Naive thymus-derived CD8-positive, alpha-beta T cell (primary cell): Measurements from ENCODE around the gene INTS1. TPM values are rescaled to one million over a fixed set of nuclear protein-coding genes. Genes with fewer than 3 reads are reported as not detected.

Source experiments
- ATAC-seq, 2 donors: fragments of 150-1000 bp; cut with Tn5 transposase in 1 of 2; sonication (Bioruptor Pico), chemical (Tn5 transposase) in 1 of 2; 1 replicate in 1 of 2; 2 replicates in 1 of 2; pipeline ENCODE4 v1.10.0; 2021; ENCODE audit warnings: mild to moderate bottlenecking in 2 of 2, moderate library complexity in 2 of 2
- POLR2A ChIA-PET: fragments of 350-600 bp; sonication (Branson Sonifier 250); formaldehyde crosslinking; loops from one replicate; lab custom pipeline; 2021; ENCODE audit warnings: antibody characterized with exemption; lab: Charles Lee
- DNase-seq, 10 donors: peaks; one replicate each; pipeline versions ENCODE4 v3.0.0 to v3.0.0-alpha.2; 2020 to 2022
- H3K27ac Mint-ChIP-seq, 10 donors: one replicate each; pipeline ENCODE4 v1.8.0; 2020 to 2022; ENCODE audit warnings: mild to moderate bottlenecking in 10 of 10, mixed read lengths in 10 of 10, moderate library complexity in 4 of 10, inconsistent platforms in 1 of 10
- H3K27me3 Mint-ChIP-seq, 5 donors: one replicate each; pipeline ENCODE4 v1.8.0; 2021 to 2022; ENCODE audit warnings: mixed read lengths in 5 of 5
- H3K36me3 Mint-ChIP-seq, 3 donors: one replicate each; pipeline ENCODE4 v1.8.0; 2020 to 2022; ENCODE audit warnings: mixed read lengths in 3 of 3, mild to moderate bottlenecking in 2 of 3, inconsistent platforms in 1 of 3
- H3K4me1 Mint-ChIP-seq, 4 donors: one replicate each; pipeline ENCODE4 v1.8.0; 2021 to 2022; ENCODE audit warnings: mixed read lengths in 4 of 4
- H3K4me3 Mint-ChIP-seq, 10 donors: one replicate each; pipeline ENCODE4 v1.8.0; 2020 to 2022; ENCODE audit warnings: mild to moderate bottlenecking in 10 of 10, mixed read lengths in 10 of 10, moderate library complexity in 6 of 10, inconsistent platforms in 1 of 10
- H3K9me3 Mint-ChIP-seq, 9 donors: one replicate each; pipeline ENCODE4 v1.8.0; 2020 to 2022; ENCODE audit warnings: mixed read lengths in 9 of 9, mild to moderate bottlenecking in 3 of 9, inconsistent platforms in 1 of 9, moderate library complexity in 1 of 9
- polyA plus RNA-seq, 3 donors: library from polyadenylated mRNA; unstranded; fragments of 300-500 nt; fragmentation: Illumina TruSeq; gene quantifications; one replicate each; pipeline ENCODE4 v1.2.3, GENCODE V29; 2021
- total RNA-seq, 8 experiments: library from RNA in 2 of 8; stranded (reverse) in 2 of 8; gene quantifications; one replicate each; pipeline ENCODE4 v1.2.3 and lab custom pipeline; 2021 to 2026

INTS1 gene
- total and polyA plus RNA-seq, 5 experiments from 2014 or later, result 9.1 to 136 (median 24.6) TPM

DNA sequence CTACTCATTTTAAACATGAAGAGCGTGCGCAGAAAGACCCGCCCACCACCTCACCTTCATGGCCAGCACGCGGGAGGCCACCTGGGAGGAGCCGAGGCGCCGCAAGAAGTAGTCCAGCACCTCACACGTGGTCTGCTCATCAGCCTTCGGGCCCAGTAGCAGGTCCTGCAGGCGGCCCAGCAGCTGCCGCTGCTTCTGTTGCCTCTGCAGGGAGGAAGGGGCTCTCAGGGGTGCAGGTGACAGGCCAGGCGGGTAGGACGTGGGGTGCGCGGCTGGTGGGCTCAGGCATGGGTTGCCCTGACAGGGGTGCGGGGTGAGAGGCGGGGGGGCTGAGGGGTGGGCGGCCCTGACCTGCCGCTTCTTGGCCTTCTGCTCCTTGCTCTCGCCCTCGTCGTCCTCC, 17.6 kb downstream of the INTS1 start:
- Mint-ChIP-seq H3K9me3 (no peaks in the 10 kb centered on the region), H3K27me3 (no peaks in the 10 kb centered on the region), H3K4me3 (no peak overlapping the region), H3K4me1 (peaks cover 0 to 12% (median 0%) of the 10 kb centered on the region in 4 donors), H3K27ac (no peak overlapping the region), H3K36me3 (peaks cover 0 to 57% (median 13%) of the 10 kb centered on the region in 3 donors)
- ATAC-seq, result no peak
- no peak for DNase-seq
- POLR2A ChIA-PET, result no interaction called here

DNA sequence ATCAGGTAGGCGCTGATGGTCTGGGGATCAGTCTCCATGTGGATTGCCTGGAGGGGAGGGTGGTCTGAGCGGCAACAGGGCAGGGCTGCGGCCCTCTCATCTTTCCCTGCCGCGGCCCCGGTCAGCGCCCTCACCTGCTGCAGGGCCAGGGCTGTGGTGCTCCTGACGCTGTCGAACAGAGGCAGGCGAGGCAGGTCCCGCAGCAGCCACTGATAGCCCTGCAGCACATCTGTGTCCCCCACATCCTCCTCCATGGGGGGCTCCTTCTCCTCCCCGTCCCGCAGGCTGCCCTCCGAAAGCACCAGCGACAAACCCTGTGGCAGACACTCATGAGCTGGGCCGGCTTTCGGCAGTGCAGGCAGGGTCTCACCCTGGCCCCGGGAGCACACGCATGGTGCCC, 19.0 kb downstream of the INTS1 start:
- H3K36me3 Mint-ChIP-seq, result peaks cover 0 to 46% (median 13%) of the 10 kb centered on the region in 3 donors

DNA sequence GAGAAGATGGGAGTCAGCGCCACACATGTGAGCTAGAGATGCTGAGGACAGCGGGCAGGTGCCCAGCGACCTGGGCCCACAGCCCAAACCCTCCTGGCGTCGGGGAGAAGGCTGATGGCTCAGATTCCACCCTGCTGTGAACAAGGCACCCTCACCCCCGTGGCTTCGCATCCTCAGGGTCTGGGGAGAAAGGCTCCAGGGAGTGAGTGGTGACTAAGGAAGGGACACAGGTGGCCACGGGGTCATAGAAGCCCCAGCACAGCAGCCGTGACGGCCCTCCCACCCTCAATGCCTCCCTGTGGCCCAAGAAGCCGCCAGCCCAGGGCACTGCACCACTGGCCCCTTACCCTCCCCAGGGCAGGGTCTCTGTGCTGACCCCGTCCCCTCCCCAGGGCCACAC, 19.6 kb downstream of the INTS1 start:
- DNase-seq (no peak), ATAC-seq (no peak)
- Mint-ChIP-seq H3K36me3 (peaks cover 0 to 41% (median 10%) of the 10 kb centered on the region in 3 donors), H3K4me1 (peaks cover 0 to 6% (median 0%) of the 10 kb centered on the region in 4 donors), H3K4me3 (no peak overlapping the region), H3K27ac (no peak overlapping the region), H3K27me3 (no peaks in the 10 kb centered on the region), H3K9me3 (no peaks in the 10 kb centered on the region)
- POLR2A ChIA-PET, result no interaction called here

More for the DNA sequence above, 19.0 kb downstream of the INTS1 start:
- no peak overlapping the region for H3K4me3 Mint-ChIP-seq
- H3K9me3 Mint-ChIP-seq, result no peaks in the 10 kb centered on the region
- POLR2A ChIA-PET, result interaction anchor here (0.6 kb wide), 1 partner anchor 14 kb away, joined by 3 read pairs; no protein-coding TSS in a partner anchor
- H3K27ac Mint-ChIP-seq, result no peak overlapping the region
- ATAC-seq (no peak), DNase-seq (no peak)
- H3K4me1 Mint-ChIP-seq, result peaks cover 0 to 6% (median 0%) of the 10 kb centered on the region in 4 donors
- no peaks in the 10 kb centered on the region for H3K27me3 Mint-ChIP-seq

DNA sequence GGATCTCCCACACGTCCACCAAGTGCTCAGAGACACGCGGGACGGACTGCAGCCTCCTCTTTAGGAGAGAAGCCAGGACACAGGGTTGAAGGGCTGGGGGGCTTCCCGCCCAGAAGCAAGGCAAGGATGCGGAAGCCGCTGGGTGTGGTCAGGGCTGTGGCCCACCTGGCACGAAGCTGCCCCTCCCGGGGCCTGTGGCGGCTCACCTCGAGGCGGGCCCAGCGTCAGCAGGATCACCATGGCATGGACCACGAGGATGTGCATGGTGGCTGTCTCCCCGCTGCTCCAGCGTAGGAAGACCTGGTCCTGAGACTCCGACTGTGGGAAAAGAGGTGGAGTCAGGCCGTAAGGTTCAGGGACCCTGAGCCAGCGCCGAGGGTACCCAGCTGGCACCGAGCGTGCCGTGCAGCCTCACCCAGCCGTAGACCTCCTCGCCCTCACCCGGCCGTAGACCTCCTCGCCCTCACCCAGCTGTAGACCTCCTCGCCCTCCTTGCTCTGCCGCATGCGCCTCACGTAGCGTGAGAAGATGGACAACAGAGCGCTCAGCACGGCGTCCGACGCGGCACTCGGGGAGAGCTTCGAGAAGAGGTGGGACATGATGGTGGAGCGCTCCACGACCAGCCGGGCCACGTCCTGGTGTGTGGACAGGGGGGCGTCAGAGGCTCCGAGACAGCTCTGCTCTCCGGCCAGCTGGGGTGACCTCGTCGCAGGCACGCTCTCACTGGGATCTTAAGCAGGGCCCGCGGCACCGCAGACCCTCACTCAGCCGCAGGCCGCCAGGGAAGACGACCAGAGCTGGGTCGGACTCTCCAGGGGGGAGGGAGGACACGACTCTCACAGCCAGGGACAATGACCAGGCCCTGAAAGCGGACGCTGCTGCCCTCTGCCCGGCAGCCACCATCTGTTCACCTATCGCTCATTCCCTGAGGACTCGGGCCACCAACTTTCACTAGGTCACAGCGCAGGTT, 20.4 kb downstream of the INTS1 start:
- no peak overlapping the region for H3K4me3 Mint-ChIP-seq
- peaks cover 0 to 6% (median 0%) of the 10 kb centered on the region in 4 donors for H3K4me1 Mint-ChIP-seq

DNA sequence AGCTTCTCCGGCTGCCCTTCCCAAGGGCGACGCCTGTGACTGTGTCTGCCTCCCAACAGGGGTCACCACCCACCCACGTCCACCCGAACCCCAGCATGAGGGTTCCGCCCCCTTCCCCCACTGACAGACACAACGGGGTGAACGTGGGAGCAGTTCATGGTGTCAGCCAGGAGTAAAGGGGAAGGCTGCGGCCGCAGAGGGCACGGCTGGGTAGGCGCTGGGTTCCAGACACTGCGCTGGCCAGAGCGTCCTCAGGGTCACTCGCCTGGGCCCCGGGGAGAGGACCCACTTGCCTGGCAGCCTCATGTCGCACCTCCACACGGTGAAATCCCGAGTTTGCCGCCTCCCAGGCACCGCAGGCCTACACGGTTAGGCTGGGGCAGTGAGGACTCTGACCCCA, 21.1 kb downstream of the INTS1 start:
- Mint-ChIP-seq H3K4me3 (no peak overlapping the region), H3K9me3 (no peaks in the 10 kb centered on the region), H3K27me3 (no peaks in the 10 kb centered on the region), H3K36me3 (peaks cover 0 to 26% (median 7%) of the 10 kb centered on the region in 3 donors), H3K27ac (no peak overlapping the region), H3K4me1 (peaks cover 0 to 2% (median 0%) of the 10 kb centered on the region in 4 donors)
- POLR2A ChIA-PET, result no interaction called here
- no peak for ATAC-seq
- DNase-seq, result no peak

More for the DNA sequence above, 20.4 kb downstream of the INTS1 start:
- no peak for ATAC-seq
- H3K27ac Mint-ChIP-seq, result no peak overlapping the region
- POLR2A ChIA-PET, result no interaction called here
- no peaks in the 10 kb centered on the region for H3K9me3 Mint-ChIP-seq
- peaks cover 0 to 33% (median 10%) of the 10 kb centered on the region in 3 donors for H3K36me3 Mint-ChIP-seq
- H3K27me3 Mint-ChIP-seq, result no peaks in the 10 kb centered on the region
- DNase-seq, result no peak

DNA sequence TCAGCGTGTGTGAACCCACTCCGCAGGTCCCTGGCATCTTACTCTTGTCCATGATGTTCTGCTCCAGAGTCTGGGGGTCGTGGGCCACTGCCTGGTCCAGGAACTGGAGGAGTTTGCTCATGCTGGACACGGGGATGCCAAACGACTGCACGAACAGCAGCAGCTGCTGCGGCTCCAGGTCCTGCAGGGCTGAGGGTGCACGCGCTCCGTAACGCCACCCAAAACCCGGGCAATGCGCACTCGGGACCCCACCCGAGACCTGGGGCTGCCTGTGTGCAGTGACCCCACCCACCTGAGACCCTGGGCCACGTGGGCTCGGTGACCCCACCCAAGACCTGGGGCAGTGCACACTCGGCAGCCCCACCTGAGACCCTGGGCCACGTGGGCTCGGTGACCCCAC, 22.9 kb downstream of the INTS1 start:
- no peak overlapping the region for H3K4me3 Mint-ChIP-seq
- ATAC-seq (no peak), DNase-seq (no peak)
- POLR2A ChIA-PET, result no interaction called here
- H3K4me1 Mint-ChIP-seq, result peaks cover 0 to 2% (median 0%) of the 10 kb centered on the region in 4 donors
- H3K27me3 Mint-ChIP-seq, result no peaks in the 10 kb centered on the region
- no peak overlapping the region for H3K27ac Mint-ChIP-seq
- H3K9me3 Mint-ChIP-seq, result no peaks in the 10 kb centered on the region
- H3K36me3 Mint-ChIP-seq, result peaks cover 0 to 24% (median 5%) of the 10 kb centered on the region in 3 donors

DNA sequence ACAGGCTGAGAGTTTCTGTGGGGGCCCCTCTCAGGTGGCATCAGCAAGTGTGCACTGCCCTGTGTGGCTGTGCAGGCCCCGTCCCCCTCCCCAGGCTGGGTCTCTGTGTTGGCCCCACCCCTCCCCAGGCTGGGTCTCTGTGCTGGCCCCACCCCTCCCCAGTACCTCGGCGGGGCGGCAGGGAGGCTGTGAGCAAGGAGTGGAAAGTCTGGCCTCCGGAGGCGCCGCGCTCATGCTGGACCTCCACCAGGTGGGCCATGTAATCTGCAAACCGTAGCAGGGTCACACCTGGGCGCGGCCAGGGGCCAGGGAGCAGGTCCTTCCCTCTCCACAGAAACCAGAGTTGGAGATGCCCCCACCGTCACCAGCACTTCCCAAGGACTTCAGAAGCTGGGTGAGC, 23.5 kb downstream of the INTS1 start:
- Mint-ChIP-seq H3K27me3 (no peaks in the 10 kb centered on the region), H3K4me3 (no peak overlapping the region), H3K9me3 (no peaks in the 10 kb centered on the region), H3K4me1 (peaks cover 0 to 2% (median 0%) of the 10 kb centered on the region in 4 donors), H3K27ac (no peak overlapping the region), H3K36me3 (peaks cover 0 to 19% (median 4%) of the 10 kb centered on the region in 3 donors)
- DNase-seq (no peak), ATAC-seq (no peak)
- POLR2A ChIA-PET, result no interaction called here

DNA sequence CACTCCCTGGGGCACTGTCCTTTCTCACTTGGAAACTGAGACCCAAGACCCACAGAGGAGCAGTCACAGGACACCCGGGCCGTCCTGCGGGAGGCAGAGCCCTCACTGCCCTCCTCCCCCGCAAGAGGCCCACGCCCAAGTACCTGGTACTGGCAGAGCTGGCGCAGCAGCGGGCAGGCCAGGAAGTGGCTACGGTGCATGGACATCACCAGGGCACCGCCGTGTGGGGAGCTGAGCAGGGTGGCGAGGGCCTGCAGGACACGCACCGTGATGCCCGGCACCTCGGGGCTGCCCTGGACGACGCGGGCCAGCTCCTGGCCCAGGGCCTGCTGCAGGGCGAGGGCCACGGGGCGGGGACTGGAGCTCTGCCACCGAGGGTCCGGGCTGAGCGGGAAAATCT, 24.9 kb downstream of the INTS1 start:
- DNase-seq (no peak), ATAC-seq (no peak)
- H3K27ac Mint-ChIP-seq, result no peak overlapping the region
- H3K36me3 Mint-ChIP-seq, result peaks cover 0 to 14% (median 0%) of the 10 kb centered on the region in 3 donors
- no peak overlapping the region for H3K4me3 Mint-ChIP-seq
- H3K27me3 Mint-ChIP-seq, result no peaks in the 10 kb centered on the region
- H3K4me1 Mint-ChIP-seq, result peaks cover 3 to 9% (median 6%) of the 10 kb centered on the region in 4 donors
- POLR2A ChIA-PET, result no interaction called here
- H3K9me3 Mint-ChIP-seq, result no peaks in the 10 kb centered on the region

DNA sequence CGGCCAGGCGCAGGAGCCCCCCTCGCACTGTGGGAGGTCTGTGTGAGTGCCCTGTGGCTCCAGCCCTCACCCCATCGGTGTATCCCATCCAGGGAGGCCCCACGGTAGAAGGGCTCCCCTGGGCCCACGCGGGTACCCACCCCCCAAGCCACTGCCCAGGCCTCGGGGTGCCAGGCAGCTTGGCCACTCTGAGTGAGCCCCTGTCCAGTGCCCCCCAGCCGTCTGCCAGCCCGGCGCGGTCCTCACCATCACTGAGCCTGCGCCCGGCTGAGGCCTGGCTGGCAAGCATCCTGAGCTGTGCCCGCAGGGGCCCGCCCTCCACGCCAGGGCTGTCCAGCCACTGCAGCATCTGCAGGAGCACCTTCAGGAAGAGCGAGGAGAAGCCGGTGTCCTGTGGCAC, 25.7 kb downstream of the INTS1 start:
- Mint-ChIP-seq H3K4me1 (peaks cover 3 to 13% (median 8%) of the 10 kb centered on the region in 4 donors), H3K27ac (no peak overlapping the region), H3K36me3 (peaks cover 0 to 11% (median 0%) of the 10 kb centered on the region in 3 donors), H3K27me3 (no peaks in the 10 kb centered on the region), H3K9me3 (no peaks in the 10 kb centered on the region), H3K4me3 (no peak overlapping the region)
- DNase-seq (no peak), ATAC-seq (no peak)
- POLR2A ChIA-PET, result interaction anchor here (0.6 kb wide), 1 partner anchor 1072 kb away, joined by 4 read pairs; no protein-coding TSS in a partner anchor

DNA sequence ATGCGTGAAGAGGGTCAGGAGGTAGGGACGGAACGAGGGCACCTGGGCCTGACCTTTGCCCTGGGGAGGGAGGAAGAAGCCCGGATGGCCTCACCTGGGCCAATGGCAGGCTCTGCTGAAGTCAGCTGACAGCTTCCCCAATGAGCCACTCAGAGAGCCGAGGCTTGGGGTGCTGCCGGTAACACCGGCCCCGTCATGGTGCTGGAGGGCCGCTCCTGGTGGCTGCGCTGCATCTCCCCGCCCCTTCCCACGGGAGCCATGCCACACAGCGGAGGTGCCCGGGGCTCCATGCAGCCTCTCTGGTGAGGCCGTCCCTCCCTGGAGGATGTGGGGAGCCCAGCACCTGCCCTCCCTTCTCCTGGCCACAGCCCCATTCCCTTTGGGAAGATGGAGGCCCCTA, 27.3 kb downstream of the INTS1 start:
- Mint-ChIP-seq H3K9me3 (no peaks in the 10 kb centered on the region), H3K27ac (no peak overlapping the region), H3K27me3 (no peaks in the 10 kb centered on the region), H3K4me3 (no peak overlapping the region), H3K36me3 (peaks cover 0 to 8% (median 0%) of the 10 kb centered on the region in 3 donors), H3K4me1 (peaks cover 3 to 14% (median 8%) of the 10 kb centered on the region in 4 donors)
- no peak for ATAC-seq
- no peak for DNase-seq
- POLR2A ChIA-PET, result no interaction called here

DNA sequence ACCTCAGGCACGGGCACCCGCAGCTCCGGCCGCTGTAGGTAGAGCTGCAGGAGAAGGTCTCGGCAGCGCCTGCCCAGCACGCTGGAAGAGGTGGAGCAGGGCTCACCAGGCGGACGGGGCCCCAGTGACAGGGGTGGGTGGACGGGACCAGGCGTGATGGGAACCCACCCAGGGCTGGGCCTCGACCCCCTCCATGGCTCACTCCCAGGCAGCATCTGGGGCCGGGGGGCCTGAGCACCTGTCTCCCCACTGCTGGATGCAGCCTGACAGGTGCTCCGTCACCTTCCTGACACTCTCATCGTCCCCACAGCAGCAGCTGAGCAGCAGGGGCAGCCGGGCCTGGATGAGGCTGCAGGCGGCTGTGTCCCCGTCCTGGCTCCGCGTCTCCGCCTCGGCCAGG, 28.2 kb downstream of the INTS1 start:
- DNase-seq (no peak), ATAC-seq (no peak)
- Mint-ChIP-seq H3K4me1 (peaks cover 3 to 14% (median 8%) of the 10 kb centered on the region in 4 donors), H3K27ac (no peak overlapping the region), H3K4me3 (no peak overlapping the region), H3K27me3 (no peaks in the 10 kb centered on the region), H3K36me3 (peaks cover 0 to 10% (median 0%) of the 10 kb centered on the region in 3 donors), H3K9me3 (no peaks in the 10 kb centered on the region)
- POLR2A ChIA-PET, result no interaction called here

DNA sequence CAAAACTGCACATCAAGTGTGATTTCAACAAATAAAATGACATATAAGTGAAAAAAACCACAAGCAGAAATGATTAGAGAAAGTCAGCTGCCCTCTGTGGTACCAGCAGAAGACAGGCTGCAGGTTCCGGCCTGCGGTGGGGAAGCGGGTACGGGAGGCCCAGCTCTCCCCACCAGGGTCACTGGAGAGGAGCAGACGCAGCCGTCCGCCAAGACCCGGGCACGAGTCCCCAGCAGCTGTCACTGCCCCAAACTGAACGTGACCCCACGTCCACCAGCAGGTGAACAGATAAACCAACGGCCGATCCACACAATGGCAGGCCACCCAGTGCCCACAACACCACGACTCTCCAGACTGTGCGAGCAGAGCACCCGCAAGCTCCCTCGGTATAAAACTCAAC, 28.8 kb downstream of the INTS1 start:
- POLR2A ChIA-PET, result interaction anchor here (0.7 kb wide), 1 partner anchor 25 kb away, joined by 3 read pairs; no protein-coding TSS in a partner anchor
- Mint-ChIP-seq H3K36me3 (peaks cover 0 to 10% (median 0%) of the 10 kb centered on the region in 3 donors), H3K4me3 (no peak overlapping the region), H3K27me3 (no peaks in the 10 kb centered on the region), H3K4me1 (peaks cover 3 to 14% (median 8%) of the 10 kb centered on the region in 4 donors), H3K9me3 (no peaks in the 10 kb centered on the region), H3K27ac (peak overlapping the region in 1 of 10 donors; percentile 55)
- ATAC-seq (no peak), DNase-seq (no peak)

DNA sequence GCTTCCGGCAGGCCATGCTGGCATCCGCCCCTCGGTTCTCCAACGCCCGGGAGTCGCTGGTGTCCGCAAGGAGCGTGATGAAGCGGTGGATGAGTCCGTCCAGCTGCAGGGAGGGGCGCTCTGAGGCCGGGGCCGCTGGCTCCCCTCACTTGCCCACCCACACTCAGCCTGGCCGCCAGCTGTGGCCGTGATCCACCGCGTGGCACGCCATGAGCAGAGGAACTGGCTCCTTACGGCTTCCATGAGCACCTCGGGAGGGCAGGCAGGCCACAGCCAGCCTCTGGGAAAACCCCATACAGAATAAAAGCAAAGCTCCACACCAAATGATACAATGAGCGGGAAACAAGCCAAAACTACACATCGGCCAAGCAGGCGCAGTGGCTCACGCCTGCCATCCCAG, 29.5 kb downstream of the INTS1 start:
- Mint-ChIP-seq H3K36me3 (peaks cover 0 to 10% (median 0%) of the 10 kb centered on the region in 3 donors), H3K4me3 (no peak overlapping the region), H3K27ac (peak overlapping the region in 1 of 10 donors; percentile 14), H3K9me3 (no peaks in the 10 kb centered on the region), H3K4me1 (peaks cover 3 to 14% (median 8%) of the 10 kb centered on the region in 4 donors), H3K27me3 (no peaks in the 10 kb centered on the region)
- POLR2A ChIA-PET, result interaction anchor here (0.6 to 0.8 kb wide), 3 partner anchors 26 to 57 kb away, joined by 3 to 4 read pairs (median 3); no protein-coding TSS in a partner anchor
- DNase-seq (no peak), ATAC-seq (no peak)
